GM12875 (cell line): ENCODE data around the gene TIGD3.

Experiments
- H3K4me3 ChIP-seq: one replicate; pipeline ENCODE4 v1.5.1; 2011; ENCODE audit warnings: low read depth, low read length, control low read depth
- CTCF ChIP-seq: IDR thresholded peaks from 2 replicates; pipeline ENCODE4 v1.5.1; 2011; ENCODE audit warnings: low read depth, mild to moderate bottlenecking, control low read depth, inconsistent platforms, low read length, moderate library complexity, borderline replicate concordance; ENCODE audit not compliant: insufficient read depth

Gene TIGD3

GRCh38 chr11:65390996-65391395 is 36.4 kb downstream of the TIGD3 start:
- 0 out of 2 replicates have a peak, but pooled peaks have one; percentile 0 for TF ChIP-seq CTCF
- H3K4me3 ChIP-seq: no peak overlapping the region

GRCh38 chr11:65392186-65392829 is 37.8 kb downstream of the TIGD3 start:
- H3K4me3 ChIP-seq: no peak overlapping the region
- TF ChIP-seq CTCF: no peak

GRCh38 chr11:65392899-65393298 is 38.3 kb downstream of the TIGD3 start:
- no peak overlapping the region for H3K4me3 ChIP-seq
- TF ChIP-seq CTCF: no peak

GRCh38 chr11:65393513-65394079 is 39.0 kb downstream of the TIGD3 start:
- no peak overlapping the region for H3K4me3 ChIP-seq
- TF ChIP-seq CTCF: no peak

GRCh38 chr11:65394125-65394536 is 39.6 kb downstream of the TIGD3 start:
- no peak overlapping the region for H3K4me3 ChIP-seq
- no peak for TF ChIP-seq CTCF

GRCh38 chr11:65395961-65396530 is 41.5 kb downstream of the TIGD3 start:
- no peak overlapping the region for H3K4me3 ChIP-seq
- no peak for TF ChIP-seq CTCF
